HCT116 (cell line): ENCODE measurements around the gene KIF12. TPM values are rescaled to one million over a fixed set of nuclear protein-coding genes. Genes with fewer than 3 reads are reported as not detected.

Experiments used
- ATAC-seq: fragments of 200-7000 bp; cut with Tn5 transposase; 2 replicates; pipeline ENCODE4 v1.9.1; 2020; ENCODE audit warnings: mild to moderate bottlenecking, moderate library complexity
- BruUV-seq: library from RNA; stranded (reverse); fragments of 400-500 nt; replicated peaks from 2 replicates; lab custom pipeline; 2021; lab: Mats Ljungman, UMichigan
- CTCF ChIA-PET: fragments of 300-600 bp; sonication (Branson Sonifier 250); formaldehyde crosslinking; loops from one replicate; lab custom pipeline; 2021; ENCODE audit warnings: antibody characterized with exemption; lab: Charles Lee
- POLR2A ChIA-PET: fragments of 300-600, 350-600 bp; sonication (Branson Sonifier 250); formaldehyde crosslinking; loops from one replicate; lab custom pipeline; 2021; ENCODE audit warnings: antibody characterized with exemption; lab: Charles Lee
- RAD21 ChIA-PET, 2 experiments: fragments of 300-600 bp; sonication (Branson Sonifier 250); formaldehyde crosslinking; loops; one replicate each; lab custom pipeline; 2023; ENCODE audit warnings: low total read pairs in 2 of 2; ENCODE audit not compliant: uncharacterized antibody in 2 of 2, unreplicated experiment in 2 of 2, low non-redundant PET in 1 of 2; lab: Charles Lee
- DNase-seq: peaks from one replicate; pipeline ENCODE4 v3.0.0-alpha.2; 2010; ENCODE audit warnings: low read depth, low spot score
- H2AFZ ChIP-seq: fragments of 200-600 bp; shearing (Covaris generic), sonication (generic); 2 replicates; pipeline ENCODE4 v1.6.1; 2017; ENCODE audit warnings: low read depth, mixed run types, mixed read lengths, antibody characterized with exemption, low read length; ENCODE audit not compliant: poor library complexity, severe bottlenecking
- H3K27ac ChIP-seq: 2 replicates; pipeline ENCODE4 v1.5.1; 2012; ENCODE audit warnings: low read depth, low read length
- H3K27me3 ChIP-seq: fragments of 200-600 bp; sonication (generic); 2 replicates; pipeline ENCODE4 v1.6.1; 2016; ENCODE audit warnings: mixed run types, low read length, mixed read lengths; ENCODE audit not compliant: insufficient read depth
- H3K36me3 ChIP-seq, 2 experiments: fragments of 200-500 bp in 1 of 2; fragments of 200-600 bp in 1 of 2; sonication (Bioruptor generic) in 1 of 2; sonication (generic) in 1 of 2; 2 replicates each; pipeline versions ENCODE4 v1.5.1 to v1.6.1; 2014 to 2016; ENCODE audit warnings: low read length in 2 of 2, inconsistent platforms in 1 of 2, mixed read lengths in 1 of 2, mixed run types in 1 of 2; ENCODE audit not compliant: insufficient read depth in 2 of 2, control insufficient read depth in 1 of 2
- H3K4me1 ChIP-seq, 2 experiments: fragments of 200-600 bp in 1 of 2; sonication (generic) in 1 of 2; 2 replicates each; pipeline versions ENCODE4 v1.5.1 to v1.6.1; 2012 to 2017; ENCODE audit warnings: low read length in 2 of 2, inconsistent platforms in 1 of 2, mild to moderate bottlenecking in 1 of 2, mixed read lengths in 1 of 2, mixed run types in 1 of 2, moderate library complexity in 1 of 2; ENCODE audit not compliant: insufficient read depth in 2 of 2, control insufficient read depth in 1 of 2
- H3K4me2 ChIP-seq: fragments of 200-600 bp; sonication (generic); 2 replicates; pipeline ENCODE4 v1.6.1; 2017; ENCODE audit warnings: mixed run types, low read length, mixed read lengths
- H3K4me3 ChIP-seq, 2 experiments: fragments of 200-600 bp in 1 of 2; sonication (generic) in 1 of 2; replicated peaks in 1 of 2; 2 replicates each; pipeline ENCODE4 v1.5.1; 2011 to 2016; ENCODE audit warnings: low read length in 2 of 2, control low read depth in 1 of 2, low read depth in 1 of 2, mild to moderate bottlenecking in 1 of 2, mixed read lengths in 1 of 2, mixed run types in 1 of 2
- H3K79me2 ChIP-seq: fragments of 200-600 bp; sonication (generic); 2 replicates; pipeline ENCODE4 v1.6.1; 2017; ENCODE audit warnings: mild to moderate bottlenecking, mixed run types, low read length, moderate library complexity, mixed read lengths; ENCODE audit not compliant: insufficient read depth
- H3K9ac ChIP-seq: fragments of 200-600 bp; sonication (generic); 2 replicates; pipeline ENCODE4 v1.6.1; 2016; ENCODE audit warnings: low read length, mixed read lengths
- H3K9me2 ChIP-seq: fragments of 200-600 bp; sonication (generic), shearing (Covaris generic); 2 replicates; pipeline ENCODE4 v1.6.1; 2017; ENCODE audit warnings: mixed run types, mild to moderate bottlenecking, moderate library complexity; ENCODE audit not compliant: insufficient read depth
- H3K9me3 ChIP-seq, 2 experiments: fragments of 200-500 bp in 1 of 2; fragments of 200-600 bp in 1 of 2; sonication (Bioruptor generic) in 1 of 2; sonication (generic) in 1 of 2; 2 replicates each; pipeline ENCODE4 v1.6.1; 2014 to 2017; ENCODE audit warnings: low read length in 2 of 2, mixed read lengths in 2 of 2, inconsistent platforms in 1 of 2, low read depth in 1 of 2, mild to moderate bottlenecking in 1 of 2, mixed run types in 1 of 2, moderate library complexity in 1 of 2; ENCODE audit not compliant: control insufficient read depth in 1 of 2, insufficient read depth in 1 of 2
- H4K20me1 ChIP-seq: fragments of 200-600 bp; sonication (generic), shearing (Covaris generic); 2 replicates; pipeline ENCODE4 v1.6.1; 2017; ENCODE audit warnings: mixed run types, mild to moderate bottlenecking, moderate library complexity; ENCODE audit not compliant: insufficient read depth
- CBX3 ChIP-seq: IDR thresholded peaks from 2 replicates; pipeline ENCODE4 v1.6.1; 2012; ENCODE audit warnings: low read depth
- ELF1 ChIP-seq: IDR thresholded peaks from 2 replicates; pipeline ENCODE4 v1.6.1; 2012; ENCODE audit warnings: low read depth, borderline replicate concordance
- EZH2 ChIP-seq: fragments of 200-600 bp; sonication (generic); IDR thresholded peaks from 2 replicates; pipeline ENCODE4 v1.6.1; 2017; ENCODE audit warnings: antibody characterized with exemption, mixed run types
- EZH2phosphoT487 ChIP-seq: fragments of 200-600 bp; IDR thresholded peaks from 2 replicates; pipeline ENCODE4 v1.6.1; 2018; ENCODE audit warnings: antibody characterized with exemption, borderline replicate concordance
- JUND ChIP-seq: IDR thresholded peaks from 2 replicates; pipeline ENCODE4 v1.6.1; 2012
- POLR2A ChIP-seq: IDR thresholded peaks from 2 replicates; pipeline ENCODE4 v1.7.0; 2011; ENCODE audit warnings: borderline replicate concordance; ENCODE audit not compliant: insufficient read depth, insufficient read length; ENCODE audit errors: extremely low read depth
- RAD21 ChIP-seq: IDR thresholded peaks from 2 replicates; pipeline ENCODE4 v1.6.1; 2012; ENCODE audit warnings: low read depth, mild to moderate bottlenecking
- REST ChIP-seq: IDR thresholded peaks from 2 replicates; pipeline ENCODE4 v1.6.1; 2012; ENCODE audit warnings: low read depth
- SIN3A ChIP-seq: IDR thresholded peaks from 2 replicates; pipeline ENCODE4 v1.6.1; 2012; ENCODE audit warnings: low read depth
- SP1 ChIP-seq: IDR thresholded peaks from 2 replicates; pipeline ENCODE4 v1.6.1; 2012; ENCODE audit warnings: low read depth
- SRF ChIP-seq: IDR thresholded peaks from 2 replicates; pipeline ENCODE4 v1.6.1; 2012; ENCODE audit warnings: low read depth
- TCF7L2 ChIP-seq: IDR thresholded peaks from 2 replicates; pipeline ENCODE4 v1.7.0; 2011; ENCODE audit warnings: borderline replicate concordance, inconsistent platforms; ENCODE audit not compliant: insufficient read depth, insufficient read length; ENCODE audit errors: extremely low read depth
- YY1 ChIP-seq: IDR thresholded peaks from 2 replicates; pipeline ENCODE4 v1.6.1; 2011; ENCODE audit warnings: low read length, low read depth, moderate library complexity, mild to moderate bottlenecking; ENCODE audit not compliant: insufficient replicate concordance; ENCODE audit errors: extremely low read depth
- ZFX ChIP-seq: fragments of 450-650 bp; IDR thresholded peaks from 2 replicates; pipeline ENCODE4 v1.6.1; 2017
- ZNF274 ChIP-seq: fragments of 200-500 bp; sonication (Bioruptor generic); IDR thresholded peaks from 2 replicates; pipeline ENCODE4 v1.6.1; 2014; ENCODE audit warnings: mild to moderate bottlenecking, low read depth, low read length, inconsistent platforms
- intact Hi-C: fragments of 100-400 bp; cut with micrococcal nuclease; formaldehyde crosslinking; loops from 2 replicates; pipeline ENCODE4 v1.10.0; 2022
- total RNA-seq: library from RNA; stranded (reverse); gene quantifications from one replicate; pipeline ENCODE4 v1.2.1, GENCODE V29; 2021; ENCODE audit not compliant: unreplicated experiment
- TF ChIP-seq, protein P1 (sequence below): IDR thresholded peaks from 2 replicates; pipeline ENCODE4 v1.6.1; 2012

Gene KIF12
- total RNA-seq, 1 experiment from 2014 or later, result 6.4 TPM

DNA sequence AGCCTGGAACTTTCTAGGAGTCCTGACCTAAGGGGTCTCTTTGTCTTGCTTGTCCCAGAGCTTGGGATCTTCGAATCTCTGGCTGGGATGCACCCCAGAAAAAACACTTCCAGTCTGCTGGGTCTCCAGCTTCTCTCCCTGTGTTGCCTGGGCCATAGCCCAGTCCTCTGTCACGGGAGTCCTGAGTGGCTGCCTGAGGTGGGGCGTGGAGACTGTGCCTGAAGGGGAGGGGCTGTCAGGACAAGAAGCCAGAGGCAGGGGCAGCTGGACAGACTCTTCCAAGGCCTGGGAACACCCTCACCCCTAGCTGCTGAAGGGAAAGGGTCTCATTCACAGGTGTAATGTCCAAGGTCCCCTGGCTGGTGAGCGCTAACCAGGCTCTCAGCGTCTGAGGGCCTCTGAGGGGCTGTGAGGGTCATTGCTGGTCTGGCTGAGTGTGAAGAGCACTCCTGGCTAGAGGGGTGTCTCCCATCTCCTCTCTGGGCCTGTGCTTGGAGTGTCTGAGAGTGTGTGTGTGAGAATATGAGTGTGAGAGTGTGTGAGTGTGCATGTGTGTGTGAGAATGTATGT, 35.8 kb upstream of the KIF12 start (continued):
- TF ChIP-seq YY1 (no peak), EZH2 (no peak), ZNF274 (no peak)

DNA sequence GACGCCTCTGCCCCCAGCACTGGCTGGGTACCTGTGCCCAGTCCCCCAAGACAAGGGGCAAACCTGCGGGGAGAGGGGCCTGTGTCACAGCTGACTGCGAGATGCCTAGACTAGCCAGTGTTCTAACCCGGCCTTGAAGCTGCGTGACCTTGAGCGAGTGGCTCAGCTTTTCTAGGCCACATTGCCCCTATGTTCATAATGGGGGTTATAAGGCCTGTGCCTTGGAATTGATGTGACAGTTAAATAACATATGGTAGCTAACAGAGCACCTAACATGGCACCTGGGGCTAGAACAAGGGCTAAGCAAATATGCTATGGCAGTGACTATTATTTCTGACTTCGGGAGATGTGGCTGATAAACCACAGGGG, 33.4 kb upstream of the KIF12 start:
- H3K79me2 ChIP-seq, result no peaks in the 10 kb centered on the region
- ChIA-PET RAD21 (no interaction called here), CTCF (no interaction called here), POLR2A (no interaction called here)
- H4K20me1 ChIP-seq, result no peaks in the 10 kb centered on the region
- H3K9ac ChIP-seq, result no peak overlapping the region
- BruUV-seq, result no TSS peak
- H3K4me1 ChIP-seq, result no peaks in the 10 kb centered on the region
- no peaks in the 10 kb centered on the region for H3K36me3 ChIP-seq
- H3K9me2 ChIP-seq, result no peaks in the 10 kb centered on the region
- peaks cover 0 to 4% of the 10 kb centered on the region in 2 experiments; a peak in 1 of 4 replicates for H3K9me3 ChIP-seq
- no peak overlapping the region for H2AFZ ChIP-seq
- H3K4me2 ChIP-seq, result no peak overlapping the region
- TF ChIP-seq ZFX, result no peak
- TF ChIP-seq, protein P1, sequence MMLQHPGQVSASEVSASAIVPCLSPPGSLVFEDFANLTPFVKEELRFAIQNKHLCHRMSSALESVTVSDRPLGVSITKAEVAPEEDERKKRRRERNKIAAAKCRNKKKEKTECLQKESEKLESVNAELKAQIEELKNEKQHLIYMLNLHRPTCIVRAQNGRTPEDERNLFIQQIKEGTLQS, result no peak
- TF ChIP-seq TCF7L2, result no peak
- TF ChIP-seq JUND, result no peak
- TF ChIP-seq SRF, result no peak
- TF ChIP-seq SP1, result no peak
- no peak for TF ChIP-seq CBX3
- no peak for TF ChIP-seq RAD21
- no peak for TF ChIP-seq SIN3A
- TF ChIP-seq REST, result no peak
- TF ChIP-seq POLR2A, result no peak
- TF ChIP-seq EZH2, result no peak
- TF ChIP-seq EZH2phosphoT487, result no peak
- TF ChIP-seq ELF1, result no peak
- no peak for TF ChIP-seq YY1
- TF ChIP-seq, all 23 proteins: peak for 0
- DNase-seq (no peak), ATAC-seq (no peak)
- Histone ChIP-seq H3K27me3 (no peaks in the 10 kb centered on the region; the same call in 1 of the 2 replicates), H3K4me3 (no peak overlapping the region), H3K27ac (no peak overlapping the region)
- intact Hi-C loops, result no loop called here
